B cell (primary cell): ENCODE results near the gene ATP6V0A1. TPM values are rescaled to one million over a fixed set of nuclear protein-coding genes. Genes with fewer than 3 reads are reported as not detected.

Experiments
- ATAC-seq: fragments of 200-7000 bp; cut with Tn5 transposase; one replicate; pipeline ENCODE4 v1.10.0; 2021; ENCODE audit warnings: low read depth, mild to moderate bottlenecking, moderate number of reproducible peaks, moderate library complexity
- CTCF ChIA-PET: fragments of 350-600 bp; sonication (Branson Sonifier 250); formaldehyde crosslinking; loops from one replicate; lab custom pipeline; 2021; ENCODE audit warnings: antibody characterized with exemption, inconsistent platforms; lab: Charles Lee
- POLR2A ChIA-PET: fragments of 350-600 bp; sonication (Branson Sonifier 250); formaldehyde crosslinking; loops from one replicate; lab custom pipeline; 2021; ENCODE audit warnings: antibody characterized with exemption; lab: Charles Lee
- DNase-seq: peaks from one replicate; pipeline ENCODE4 v3.0.0; 2013
- H2AFZ ChIP-seq: 2 replicates; pipeline ENCODE4 v1.6.1; 2012; ENCODE audit warnings: mild to moderate bottlenecking, low read depth, low read length; ENCODE audit not compliant: insufficient read depth, poor library complexity, severe bottlenecking
- H3K27ac ChIP-seq, 2 donors: 1 replicate in 1 of 2; 2 replicates in 1 of 2; pipeline ENCODE4 v1.5.1; 2012 to 2013; ENCODE audit warnings: low read length in 2 of 2, mild to moderate bottlenecking in 2 of 2, moderate library complexity in 1 of 2
- H3K27me3 ChIP-seq, 4 experiments: fragments of 200-600 bp in 1 of 4; sonication (generic) in 1 of 4; replicated peaks in 1 of 4; 1 replicate in 2 of 4; 2 replicates in 2 of 4; pipeline versions ENCODE4 v1.6.1 to v1.7.0; 2013 to 2016; ENCODE audit warnings: low read length in 3 of 4, mild to moderate bottlenecking in 2 of 4, mixed read lengths in 1 of 4, moderate library complexity in 1 of 4; ENCODE audit not compliant: insufficient read depth in 4 of 4, control insufficient read depth in 3 of 4; ENCODE audit errors: control extremely low read depth in 1 of 4
- H3K36me3 ChIP-seq, 2 experiments: replicated peaks in 1 of 2; 1 replicate in 1 of 2; 2 replicates in 1 of 2; pipeline versions ENCODE4 v1.6.1 to v1.7.1; 2013; ENCODE audit warnings: low read length in 1 of 2; ENCODE audit not compliant: insufficient read depth in 2 of 2, control insufficient read depth in 1 of 2; ENCODE audit errors: control extremely low read depth in 1 of 2, extremely low read depth in 1 of 2
- H3K4me1 ChIP-seq, 2 donors: fragments of 200-600 bp in 1 of 2; sonication (generic) in 1 of 2; 1 replicate in 1 of 2; 2 replicates in 1 of 2; pipeline versions ENCODE4 v1.5.1 to v1.6.1; 2013 to 2017; ENCODE audit warnings: low read length in 2 of 2; ENCODE audit not compliant: control insufficient read depth in 2 of 2, insufficient read depth in 2 of 2
- H3K4me2 ChIP-seq: replicated peaks from 2 replicates; pipeline ENCODE3; 2012; ENCODE audit warnings: mild to moderate bottlenecking, low read depth, low read length; ENCODE audit not compliant: poor library complexity, severe bottlenecking
- H3K4me3 ChIP-seq, 5 experiments: fragments of 200-600 bp in 1 of 5; sonication (generic) in 1 of 5; 1 replicate in 3 of 5; 2 replicates in 2 of 5; pipeline versions ENCODE4 v1.5.1 to v1.7.0; 2011 to 2016; ENCODE audit warnings: low read length in 4 of 5, mild to moderate bottlenecking in 4 of 5, low read depth in 2 of 5, control low read depth in 1 of 5, moderate library complexity in 1 of 5; ENCODE audit not compliant: insufficient read depth in 1 of 5; ENCODE audit errors: control extremely low read depth in 1 of 5, extremely low read depth in 1 of 5
- H3K79me2 ChIP-seq: fragments of 200-600 bp; sonication (generic); one replicate; pipeline ENCODE4 v1.6.0; 2016; ENCODE audit warnings: low read length; ENCODE audit not compliant: control insufficient read depth, insufficient read depth
- H3K9ac ChIP-seq: fragments of 200-600 bp; sonication (generic); 2 replicates; pipeline ENCODE4 v1.6.1; 2017; ENCODE audit warnings: mild to moderate bottlenecking, low read length, moderate library complexity
- H3K9me3 ChIP-seq, 3 donors: one replicate each; pipeline versions ENCODE4 v1.6.1 to v1.7.1; 2013; ENCODE audit warnings: low read length in 2 of 3; ENCODE audit not compliant: control insufficient read depth in 2 of 3, insufficient read depth in 1 of 3; ENCODE audit errors: control extremely low read depth in 1 of 3
- H4K20me1 ChIP-seq: 2 replicates; pipeline ENCODE4 v1.6.0; 2012; ENCODE audit warnings: mild to moderate bottlenecking, low read length; ENCODE audit not compliant: insufficient read depth, control insufficient read depth, poor library complexity, severe bottlenecking
- H3K27ac Mint-ChIP-seq: one replicate; pipeline ENCODE4 v1.8.0; 2021; ENCODE audit warnings: mixed read lengths
- H3K27me3 Mint-ChIP-seq: one replicate; pipeline ENCODE4 v1.8.0; 2021; ENCODE audit warnings: mixed read lengths
- H3K4me1 Mint-ChIP-seq: one replicate; pipeline ENCODE4 v1.8.0; 2021; ENCODE audit warnings: mixed read lengths
- H3K4me3 Mint-ChIP-seq: one replicate; pipeline ENCODE4 v1.8.0; 2021; ENCODE audit warnings: mixed read lengths
- H3K9me3 Mint-ChIP-seq: one replicate; pipeline ENCODE4 v1.8.0; 2022; ENCODE audit warnings: mixed read lengths; ENCODE audit not compliant: insufficient read depth
- CTCF ChIP-seq: fragments of 200-600 bp; IDR thresholded peaks from one replicate; pipeline ENCODE4 v1.8.0; 2022; ENCODE audit warnings: antibody characterized with exemption, mild to moderate bottlenecking
- EZH2 ChIP-seq: IDR thresholded peaks from 2 replicates; pipeline ENCODE4 v1.6.1; 2012; ENCODE audit warnings: borderline replicate concordance, low read depth, mild to moderate bottlenecking, moderate library complexity, low read length; ENCODE audit not compliant: insufficient read depth, poor library complexity, severe bottlenecking
- WGBS: methylation state at CpG from one replicate; pipeline ENCODE4 v1.1.5; 2013; ENCODE audit warnings: missing lambda C conversion rate; ENCODE audit not compliant: insufficient coverage; 5-methylcytosine and 5-hydroxymethylcytosine counted together
- intact Hi-C: fragments of 100-400 bp; cut with micrococcal nuclease; formaldehyde crosslinking; loops from one replicate; pipeline ENCODE4 v1.10.0; 2022
- polyA plus RNA-seq: library from polyadenylated mRNA; depleted of rRNA; stranded (reverse); fragments of >200 nt; gene quantifications from 2 replicates; pipeline ENCODE4 v1.2.3, GENCODE V29; 2012
- total RNA-seq, 2 donors: library from RNA; stranded (reverse); fragments of 120-200 nt in 1 of 2; gene quantifications; 1 replicate in 1 of 2; 2 replicates in 1 of 2; pipeline versions ENCODE4 v1.2.3 to v1.2.4, GENCODE V29; 2013 to 2022

Gene ATP6V0A1
- total and polyA plus RNA-seq, 2 donors (not counting 1 experiment from before 2014, with no cell fraction given) = 59.1 to 90.9 TPM

GRCh38 chr17:42547698-42548069 lies 89.0 kb downstream of the ATP6V0A1 start:
- Histone ChIP-seq H3K79me2 (peaks cover 3% of the 10 kb centered on the region), H3K27ac (no peak overlapping the region), H3K4me1 (peaks cover 10 to 16% of the 10 kb centered on the region in 2 donors), H2AFZ (peak overlapping the region; percentile 66), H4K20me1 (peaks cover 10% of the 10 kb centered on the region), H3K27me3 (no peaks in the 10 kb centered on the region), H3K4me2 (peak overlapping the region; percentile 80), H3K4me3 (peak overlapping the region in 1 of 5 experiments; percentile 48), H3K9ac (peak overlapping the region; percentile 62), H3K36me3 (peaks cover 0 to 4% of the 10 kb centered on the region in 2 experiments), H3K9me3 (no peaks in the 10 kb centered on the region)
- WGBS = 87% methylated on average over 14 of the region's 14 CpGs
- peak overlapping the region; percentile 10 for H3K27ac Mint-ChIP-seq
- ATAC-seq = no peak
- H3K4me1 Mint-ChIP-seq = peaks cover 16% of the 10 kb centered on the region
- no peaks in the 10 kb centered on the region for H3K27me3 Mint-ChIP-seq
- no peak for DNase-seq
- ChIA-PET POLR2A (interaction anchor here (1.0 to 2.1 kb wide), 7 partner anchors 12 to 276 kb away, joined by 3 to 12 read pairs (median 6); partner anchors contain the start of genes BECN1, MLX, NAGLU and PSMC3IP), CTCF (interaction anchor here (0.7 to 3.0 kb wide), 14 partner anchors 9 to 435 kb away, joined by 3 to 39 read pairs (median 4); partner anchors contain the start of genes DHX58, MLX, NAGLU and PSMC3IP)
- TF ChIP-seq CTCF = no peak
- no peak for TF ChIP-seq EZH2
- peak overlapping the region; percentile 74 for H3K4me3 Mint-ChIP-seq
- intact Hi-C loops = loop anchor here (1.0 kb wide), 5 partner anchors 11 to 31 kb away; partner anchors contain the start of genes COASY, MLX and NAGLU
- no peaks in the 10 kb centered on the region for H3K9me3 Mint-ChIP-seq
